HG03097 (cell line): ENCODE data around the gene CIAO2A.

Experiments used
- ATAC-seq: cut with Tn5 transposase; IDR thresholded peaks from one replicate; pipeline ENCODE4 v1.9.1; 2021; ENCODE audit not compliant: unreplicated experiment, low FRiP score

The CIAO2A gene

GRCh38 chr15:64045101-64045435 is 48.6 kb downstream of the CIAO2A start:
- ATAC-seq: no peak

GRCh38 chr15:64044300-64045100 is 49.1 kb downstream of the CIAO2A start:
- ATAC-seq: no peak

DNA sequence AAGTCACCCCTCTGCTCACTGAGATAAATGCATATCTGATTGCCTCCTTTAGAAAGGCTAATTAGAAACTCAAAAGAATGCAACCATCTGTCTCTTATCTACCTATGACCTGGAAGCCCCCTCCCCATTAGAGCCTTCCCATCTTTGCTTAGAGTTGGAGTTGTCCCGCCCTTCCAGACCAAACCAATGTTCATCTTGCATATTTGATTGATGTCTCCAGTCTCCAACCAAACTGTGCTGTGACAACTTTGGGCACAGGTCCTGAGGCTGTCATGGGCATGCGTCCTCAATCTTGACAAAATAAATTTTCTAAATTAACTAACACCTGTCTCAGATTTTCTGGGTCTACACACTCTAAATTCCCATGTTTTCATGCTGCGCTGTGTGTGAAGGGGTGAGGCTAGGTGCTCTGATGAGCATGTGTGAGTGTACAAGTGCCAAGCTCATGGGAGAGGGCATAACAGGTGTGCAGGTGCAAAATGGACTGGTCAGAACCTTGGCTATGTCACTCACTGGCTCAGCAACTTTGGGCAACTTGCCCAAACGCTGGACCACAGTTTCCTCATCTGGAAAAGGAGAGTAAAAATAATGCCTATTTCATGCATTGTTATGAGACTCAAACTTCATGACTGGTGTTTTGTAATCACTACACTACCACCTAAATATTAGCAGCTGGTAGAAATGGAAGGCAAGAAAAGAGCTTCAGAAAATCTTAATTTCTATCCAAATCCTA is 54.6 kb downstream of the CIAO2A start:
- no peak for ATAC-seq

- no peak for ATAC-seq
These were observed 55.7 kb downstream of the CIAO2A start for GRCh38 chr15:64037966-64038365.

GRCh38 chr15:64037116-64037515 is 56.5 kb downstream of the CIAO2A start:
- ATAC-seq: no peak

DNA sequence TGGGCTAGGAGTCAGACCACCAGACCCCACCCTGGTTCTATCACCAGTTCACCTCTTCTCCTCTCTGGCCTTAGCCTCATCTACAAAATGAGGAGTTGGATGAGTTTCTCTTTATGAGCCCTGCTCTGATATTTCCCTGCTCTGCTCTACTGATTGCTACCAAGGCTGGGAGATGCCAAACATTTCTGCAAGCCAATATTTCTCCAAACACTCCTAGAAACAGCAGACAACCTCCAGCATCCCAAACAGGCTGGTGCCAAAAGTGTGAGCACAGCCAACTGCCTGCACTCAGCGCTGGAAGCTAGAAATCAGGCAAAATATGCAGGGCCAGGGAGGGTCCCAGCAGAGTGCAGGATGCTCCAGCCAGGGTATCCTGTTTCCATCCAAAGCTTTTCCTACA is 58.1 kb downstream of the CIAO2A start:
- no peak for ATAC-seq

- ATAC-seq: no peak
These were observed 59.1 kb downstream of the CIAO2A start for GRCh38 chr15:64034519-64034918.

GRCh38 chr15:64032329-64032728 is 61.3 kb downstream of the CIAO2A start:
- no peak for ATAC-seq

DNA sequence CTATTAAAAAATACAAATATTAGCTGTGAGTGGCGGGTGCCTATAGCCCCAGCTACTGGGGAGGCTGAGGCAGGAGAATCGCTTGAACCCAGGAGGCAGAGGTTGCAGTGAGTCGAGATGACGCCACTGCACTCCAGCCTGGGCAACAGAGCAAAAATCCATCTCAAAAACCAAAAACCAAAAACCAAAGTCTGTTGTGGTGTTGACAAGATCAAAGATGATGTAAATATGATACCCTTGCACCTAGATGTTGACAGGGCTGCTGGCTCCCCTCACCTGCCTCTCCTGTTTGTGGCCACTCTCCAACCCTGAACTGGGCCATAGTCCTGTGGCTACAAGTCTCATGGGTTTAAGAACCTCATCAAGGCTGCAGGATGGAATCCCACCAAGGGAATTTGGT is 63.5 kb downstream of the CIAO2A start:
- ATAC-seq: no peak

DNA sequence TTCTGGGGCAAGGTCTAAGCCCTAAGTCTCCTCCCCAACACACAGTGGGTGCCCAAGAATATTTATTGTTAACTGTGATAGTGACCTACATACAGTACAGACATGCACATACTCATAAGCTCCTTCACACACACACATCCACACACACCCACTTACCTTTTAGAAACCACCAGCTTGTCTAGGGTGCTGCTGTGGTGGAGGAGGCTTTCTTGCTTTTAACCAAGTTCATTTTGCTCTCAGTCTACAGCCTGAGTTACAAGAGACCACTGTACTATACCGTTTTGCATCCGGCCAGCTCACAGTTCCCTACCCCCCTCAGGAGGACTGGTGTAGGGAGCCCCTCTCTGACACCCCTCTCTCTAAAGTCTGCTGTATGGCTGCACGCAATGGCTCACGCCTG is 64.0 kb downstream of the CIAO2A start:
- no peak for ATAC-seq

GRCh38 chr15:64029110-64029509 is 64.5 kb downstream of the CIAO2A start:
- ATAC-seq: no peak

DNA sequence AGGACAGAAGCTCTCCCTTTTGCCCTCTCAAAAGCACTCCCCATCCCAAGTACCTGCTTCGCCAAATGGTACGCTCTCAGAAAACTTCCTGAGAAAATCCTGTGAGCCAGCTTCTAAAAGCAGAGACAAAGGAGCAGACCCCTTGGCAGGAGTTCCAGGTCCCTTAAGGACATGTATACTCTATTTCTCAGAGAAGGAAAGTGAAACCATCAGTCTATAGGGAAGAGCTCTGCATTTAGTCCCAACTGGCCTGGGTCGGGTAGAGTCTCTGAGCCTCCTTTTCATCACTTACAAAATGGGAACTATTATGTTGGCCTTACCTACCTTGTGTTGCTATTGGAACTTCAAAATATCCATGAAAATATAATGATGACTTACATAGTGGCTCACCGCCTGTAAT is 67.0 kb downstream of the CIAO2A start:
- ATAC-seq: no peak

- ATAC-seq: no peak
These were observed 69.2 kb downstream of the CIAO2A start for GRCh38 chr15:64024172-64025050.

DNA sequence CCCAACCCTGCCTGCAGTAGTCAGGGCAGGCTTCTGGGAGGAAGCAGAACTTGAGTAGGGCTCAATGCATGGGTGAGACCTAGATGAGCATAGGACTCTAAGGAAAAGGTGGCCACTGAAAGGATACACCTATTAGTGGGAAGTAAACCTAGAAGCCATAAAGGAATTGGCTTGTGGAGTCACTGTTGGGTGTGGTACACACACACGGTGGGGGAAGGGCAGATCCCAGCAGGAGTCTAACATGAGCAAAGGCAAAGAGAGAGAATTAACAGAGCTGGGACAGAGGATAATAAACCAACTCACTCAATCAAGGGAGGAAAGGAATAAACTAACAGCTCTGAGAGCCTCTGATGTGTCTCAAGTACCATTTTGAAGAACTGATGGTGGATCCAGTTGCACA is 70.4 kb downstream of the CIAO2A start:
- ATAC-seq: no peak

GRCh38 chr15:64022571-64022970 is 71.1 kb downstream of the CIAO2A start:
- ATAC-seq: no peak
